NCI-H345 treated with DMSO at 0.1 percent for 48 hours (cell line): ENCODE results near the gene PLEKHA8.
A peak's percentile ranks its signal among the peaks of the same experiment; 100 is the strongest.

Source experiments
- DNase-seq: peaks from one replicate; lab custom pipeline; 2025; ENCODE audit not compliant: unreplicated experiment; lab: John Stamatoyannopoulos, UW

PLEKHA8 gene

GRCh38 chr7:30022991-30023390 is 5.2 kb upstream of the PLEKHA8 start:
- DNase-seq = no peak

- no peak for DNase-seq
These were observed 4.7 kb upstream of the PLEKHA8 start for GRCh38 chr7:30023524-30023923.

- peak; percentile 99 for DNase-seq
These were observed 1.8 kb upstream of the PLEKHA8 start, which contains the start of gene FKBP14 for GRCh38 chr7:30026229-30027064. TSS of gene FKBP14 (minus strand) at chr7:30026702. CDS start at chr7:30026508, 194 bp downstream.

GRCh38 chr7:30027065-30027456 is 1.2 kb upstream of the PLEKHA8 start:
- peak; percentile 55 for DNase-seq

- no peak for DNase-seq
These were observed 434 bp upstream of the PLEKHA8 start for GRCh38 chr7:30027740-30028215.

GRCh38 chr7:30028749-30029635 is 780 bp downstream of the PLEKHA8 start:
- no peak for DNase-seq

GRCh38 chr7:30029696-30030095 is 1.5 kb downstream of the PLEKHA8 start:
- no peak for DNase-seq

- DNase-seq = no peak
These were observed 4.3 kb downstream of the PLEKHA8 start for GRCh38 chr7:30032310-30033125.

GRCh38 chr7:30034501-30034900 is 6.3 kb downstream of the PLEKHA8 start:
- no peak for DNase-seq

GRCh38 chr7:30036220-30036619 is 8.0 kb downstream of the PLEKHA8 start:
- no peak for DNase-seq

- no peak for DNase-seq
These were observed 10.2 kb downstream of the PLEKHA8 start for GRCh38 chr7:30038196-30038980.

- DNase-seq = no peak
These were observed 12.7 kb downstream of the PLEKHA8 start for GRCh38 chr7:30040938-30041337.

GRCh38 chr7:30041526-30042269 is 13.5 kb downstream of the PLEKHA8 start:
- DNase-seq = no peak

- no peak for DNase-seq
These were observed 18.0 kb downstream of the PLEKHA8 start for GRCh38 chr7:30046127-30046770.

- no peak for DNase-seq
These were observed 18.9 kb downstream of the PLEKHA8 start for GRCh38 chr7:30047124-30047523.

- no peak for DNase-seq
These were observed 20.4 kb downstream of the PLEKHA8 start for GRCh38 chr7:30048582-30048981.

GRCh38 chr7:30049173-30049572 is 21.0 kb downstream of the PLEKHA8 start:
- DNase-seq = no peak

GRCh38 chr7:30053068-30053467 is 24.9 kb downstream of the PLEKHA8 start:
- no peak for DNase-seq

- no peak for DNase-seq
These were observed 29.5 kb downstream of the PLEKHA8 start for GRCh38 chr7:30057741-30058140.
